MM.1S (cell line): ENCODE data around the gene STAT1.

Experiments used
- DNase-seq: peaks from one replicate; pipeline ENCODE4 v3.0.0-alpha.2; 2015
- H2AFZ ChIP-seq: fragments of 300-600 bp; sonication (generic); 2 replicates; pipeline ENCODE4 v1.6.0; 2016; ENCODE audit warnings: antibody characterized with exemption, low read length
- H3F3A ChIP-seq: fragments of 300-600 bp; sonication (generic); 2 replicates; pipeline ENCODE4 v1.6.1; 2016; ENCODE audit warnings: mild to moderate bottlenecking, antibody characterized with exemption, low read length, moderate library complexity, mixed read lengths; ENCODE audit not compliant: insufficient read depth
- H3K27ac ChIP-seq: fragments of 300-600 bp; sonication (generic); 2 replicates; pipeline ENCODE4 v1.5.1; 2016; ENCODE audit warnings: mild to moderate bottlenecking, low read length
- H3K27me3 ChIP-seq: fragments of 300-600 bp; sonication (generic); replicated peaks from 2 replicates; pipeline ENCODE4 v1.6.0; 2016; ENCODE audit warnings: low read length; ENCODE audit not compliant: insufficient read depth
- H3K36me3 ChIP-seq: fragments of 300-600 bp; sonication (generic); replicated peaks from 2 replicates; pipeline ENCODE4 v1.6.1; 2016; ENCODE audit warnings: mild to moderate bottlenecking, low read length, mixed read lengths; ENCODE audit not compliant: insufficient read depth
- H3K4me1 ChIP-seq: fragments of 300-600 bp; sonication (generic); 2 replicates; pipeline ENCODE4 v1.6.1; 2016; ENCODE audit warnings: low read length, mixed read lengths
- H3K4me2 ChIP-seq: fragments of 300-600 bp; sonication (generic); 2 replicates; pipeline ENCODE4 v1.6.0; 2016; ENCODE audit warnings: low read depth, low read length
- H3K4me3 ChIP-seq: fragments of 300-600 bp; sonication (generic); 2 replicates; pipeline ENCODE4 v1.5.1; 2016; ENCODE audit warnings: low read length, mixed read lengths
- H3K79me2 ChIP-seq: fragments of 300-600 bp; sonication (generic); 2 replicates; pipeline ENCODE4 v1.6.1; 2016; ENCODE audit warnings: mixed run types, low read length, mixed read lengths
- H3K9ac ChIP-seq: fragments of 300-600 bp; sonication (generic); 2 replicates; pipeline ENCODE4 v1.6.1; 2016; ENCODE audit warnings: low read length, mixed read lengths
- H3K9me2 ChIP-seq: fragments of 300-600 bp; sonication (generic); replicated peaks from 2 replicates; pipeline ENCODE4 v1.6.1; 2016; ENCODE audit warnings: mild to moderate bottlenecking, low read length, mixed read lengths; ENCODE audit not compliant: insufficient read depth
- H3K9me3 ChIP-seq: fragments of 300-600 bp; sonication (generic); replicated peaks from 2 replicates; pipeline ENCODE4 v1.6.1; 2016; ENCODE audit warnings: mild to moderate bottlenecking, low read length, mixed read lengths; ENCODE audit not compliant: insufficient read depth
- H4K20me1 ChIP-seq: fragments of 300-600 bp; sonication (generic); 2 replicates; pipeline ENCODE4 v1.6.1; 2016; ENCODE audit warnings: mild to moderate bottlenecking, low read length, moderate library complexity, mixed read lengths; ENCODE audit not compliant: insufficient read depth
- CTCF ChIP-seq: fragments of 300-600 bp; sonication (generic); IDR thresholded peaks from 2 replicates; pipeline ENCODE4 v1.5.1; 2016; ENCODE audit warnings: antibody characterized with exemption, low read length, mixed read lengths
- EZH2 ChIP-seq: fragments of 300-600 bp; sonication (generic); optimal IDR thresholded peaks from 2 replicates; pipeline ENCODE3; 2017; ENCODE audit warnings: low read depth, mild to moderate bottlenecking, antibody characterized with exemption, low read length, mixed read lengths
- EZH2phosphoT487 ChIP-seq: fragments of 300-600 bp; sonication (generic); IDR thresholded peaks from 2 replicates; pipeline ENCODE4 v1.6.1; 2018; ENCODE audit warnings: antibody characterized with exemption, low read length

STAT1 gene

GRCh38 chr2:191043438-191043837, 29.5 kb upstream of the STAT1 start:
- H4K20me1 ChIP-seq, result no peaks in the 10 kb centered on the region
- H3K79me2 ChIP-seq, result no peaks in the 10 kb centered on the region
- no peak overlapping the region for H3K4me2 ChIP-seq
- no peak overlapping the region for H3K9ac ChIP-seq
- H3K36me3 ChIP-seq, result no peaks in the 10 kb centered on the region
- H2AFZ ChIP-seq, result no peak overlapping the region
- peaks cover 6% of the 10 kb centered on the region for H3K4me1 ChIP-seq
- H3K9me2 ChIP-seq, result no peaks in the 10 kb centered on the region
- H3K4me3 ChIP-seq, result no peak overlapping the region
- H3K27me3 ChIP-seq, result no peaks in the 10 kb centered on the region
- H3K9me3 ChIP-seq, result no peaks in the 10 kb centered on the region
- TF ChIP-seq EZH2phosphoT487, result no peak
- TF ChIP-seq EZH2, result no peak
- TF ChIP-seq CTCF, result no peak
- DNase-seq, result no peak
- H3F3A ChIP-seq, result no peaks in the 10 kb centered on the region
- H3K27ac ChIP-seq, result no peak overlapping the region

GRCh38 chr2:191041418-191042161, 27.6 kb upstream of the STAT1 start:
- H3K27ac ChIP-seq, result no peak overlapping the region
- DNase-seq, result no peak
- no peak overlapping the region for H3K4me2 ChIP-seq
- H2AFZ ChIP-seq, result no peak overlapping the region
- no peaks in the 10 kb centered on the region for H3K27me3 ChIP-seq
- H3K79me2 ChIP-seq, result no peaks in the 10 kb centered on the region
- H3K4me1 ChIP-seq, result peaks cover 11% of the 10 kb centered on the region
- TF ChIP-seq EZH2 (no peak), EZH2phosphoT487 (no peak), CTCF (no peak)
- H3F3A ChIP-seq, result no peaks in the 10 kb centered on the region
- H3K36me3 ChIP-seq, result no peaks in the 10 kb centered on the region
- no peak overlapping the region for H3K9ac ChIP-seq
- H3K9me3 ChIP-seq, result no peaks in the 10 kb centered on the region
- no peaks in the 10 kb centered on the region for H4K20me1 ChIP-seq
- H3K9me2 ChIP-seq, result no peaks in the 10 kb centered on the region
- H3K4me3 ChIP-seq, result no peak overlapping the region

DNA sequence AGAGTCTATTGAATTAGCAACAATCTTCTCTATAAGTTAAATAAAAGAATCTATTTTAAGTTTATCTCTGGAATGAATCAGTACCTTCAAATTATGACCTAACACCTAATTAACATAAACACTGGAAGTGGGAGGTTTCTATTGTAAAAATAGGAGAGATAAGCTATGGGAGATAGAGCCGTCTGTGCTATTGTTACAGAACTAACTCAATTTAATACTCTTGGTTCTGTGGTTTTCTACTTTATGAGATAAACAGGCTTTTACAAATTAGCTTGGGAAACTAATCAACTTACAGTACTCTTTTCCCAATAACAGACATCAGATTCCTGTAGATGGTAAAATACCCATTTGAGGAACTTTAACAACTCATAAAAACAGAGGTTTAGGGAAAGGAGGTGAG, 25.6 kb upstream of the STAT1 start:
- H3K4me3 ChIP-seq, result no peak overlapping the region
- no peak for DNase-seq
- no peak overlapping the region for H3K27ac ChIP-seq
- no peaks in the 10 kb centered on the region for H3F3A ChIP-seq
- H3K4me2 ChIP-seq, result no peak overlapping the region
- H2AFZ ChIP-seq, result no peak overlapping the region
- TF ChIP-seq EZH2 (no peak), EZH2phosphoT487 (no peak), CTCF (no peak)
- H3K9me3 ChIP-seq, result no peaks in the 10 kb centered on the region
- H3K79me2 ChIP-seq, result no peaks in the 10 kb centered on the region
- no peaks in the 10 kb centered on the region for H4K20me1 ChIP-seq
- no peaks in the 10 kb centered on the region for H3K36me3 ChIP-seq
- no peaks in the 10 kb centered on the region for H3K9me2 ChIP-seq
- H3K4me1 ChIP-seq, result peaks cover 11% of the 10 kb centered on the region
- no peaks in the 10 kb centered on the region for H3K27me3 ChIP-seq
- no peak overlapping the region for H3K9ac ChIP-seq
